GM19468 (cell line): ENCODE results near the gene LAPTM5.

Source experiments
- ATAC-seq: cut with Tn5 transposase; IDR thresholded peaks from one replicate; pipeline ENCODE4 v1.9.1; 2021; ENCODE audit warnings: mild to moderate bottlenecking, moderate library complexity, moderate number of reproducible peaks; ENCODE audit not compliant: unreplicated experiment; ENCODE audit errors: extremely low read depth

The LAPTM5 gene

GRCh38 chr1:30734106-30734505, 23.5 kb downstream of the LAPTM5 start:
- ATAC-seq = no peak

DNA sequence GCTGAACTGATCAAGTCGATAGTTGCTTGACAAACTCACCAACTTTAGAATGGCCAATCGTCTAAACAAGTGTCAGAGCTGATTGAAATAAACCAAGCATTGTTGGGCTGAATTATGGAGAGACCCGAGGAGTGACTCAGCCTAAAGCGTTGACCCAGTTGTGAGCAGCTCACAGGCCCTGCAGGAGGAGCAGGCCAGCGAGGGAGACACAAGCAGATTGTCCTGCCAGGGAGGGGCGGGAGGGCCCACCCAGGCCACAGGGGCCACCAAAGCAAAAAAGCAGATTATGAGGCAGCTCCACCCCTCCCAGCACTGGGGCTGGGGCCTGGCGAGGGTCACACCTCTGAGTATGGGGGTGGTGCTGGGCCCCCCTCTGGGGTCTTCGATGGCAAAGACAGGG, 24.1 kb downstream of the LAPTM5 start:
- no peak for ATAC-seq

DNA sequence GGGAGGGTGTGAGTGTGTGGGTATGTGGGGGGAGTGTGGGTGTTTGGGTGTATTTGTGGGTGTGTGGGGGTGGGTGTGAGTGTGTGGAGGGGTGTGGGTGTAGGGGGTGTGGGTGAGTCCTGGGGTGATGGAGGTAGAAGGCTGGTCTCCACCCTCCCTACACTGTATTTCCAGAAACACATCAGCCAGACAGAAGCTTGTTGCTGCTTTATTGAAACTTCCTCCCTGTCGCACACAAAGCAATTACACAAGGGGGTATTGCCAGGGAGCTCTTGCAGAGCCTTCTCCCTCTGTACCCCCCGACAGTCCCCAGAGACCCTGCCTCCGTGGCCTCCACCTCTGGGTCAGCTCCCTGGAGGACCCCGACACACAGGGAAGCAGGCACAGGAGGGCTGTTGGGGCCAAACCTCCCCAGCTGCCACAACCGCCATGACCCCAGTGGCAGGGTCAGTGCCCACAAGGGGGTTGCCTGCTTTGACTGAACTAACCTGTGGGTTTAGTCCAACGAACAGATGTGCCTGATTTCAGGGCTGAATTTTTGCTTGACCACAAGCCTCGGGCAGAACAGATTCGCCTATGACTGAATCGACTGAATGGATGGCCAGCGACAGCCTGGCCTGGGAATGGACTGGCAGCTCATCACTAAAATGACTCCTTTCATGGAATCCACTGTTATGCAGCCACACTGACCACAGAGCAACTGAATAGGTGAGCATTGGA, 25.1 kb downstream of the LAPTM5 start:
- ATAC-seq = no peak

DNA sequence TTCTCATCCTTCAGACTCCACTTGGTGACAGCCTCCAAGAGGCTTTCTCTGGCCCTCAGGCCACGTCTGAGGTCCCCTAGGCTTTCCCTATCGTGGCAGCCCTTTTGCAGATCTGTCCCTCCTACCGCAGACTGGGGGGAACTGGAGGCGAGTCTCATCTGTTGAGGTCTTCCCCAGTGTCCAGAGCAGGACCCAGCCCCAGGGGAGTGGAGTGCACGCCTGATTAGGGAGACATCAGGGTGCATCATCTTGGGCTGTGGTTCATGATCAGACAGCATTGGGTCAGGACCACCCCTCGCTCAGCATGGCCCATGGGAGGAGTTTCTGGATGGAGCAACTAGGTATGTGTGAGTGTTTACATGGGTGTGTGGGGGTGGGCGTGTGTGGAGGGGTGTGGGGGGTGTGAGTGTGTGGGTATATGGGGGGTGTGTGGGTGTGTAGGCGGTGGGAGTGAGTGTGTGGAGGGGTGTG, 25.7 kb downstream of the LAPTM5 start:
- ATAC-seq = no peak

- no peak for ATAC-seq
These were observed 26.3 kb downstream of the LAPTM5 start for GRCh38 chr1:30731109-30731805.

DNA sequence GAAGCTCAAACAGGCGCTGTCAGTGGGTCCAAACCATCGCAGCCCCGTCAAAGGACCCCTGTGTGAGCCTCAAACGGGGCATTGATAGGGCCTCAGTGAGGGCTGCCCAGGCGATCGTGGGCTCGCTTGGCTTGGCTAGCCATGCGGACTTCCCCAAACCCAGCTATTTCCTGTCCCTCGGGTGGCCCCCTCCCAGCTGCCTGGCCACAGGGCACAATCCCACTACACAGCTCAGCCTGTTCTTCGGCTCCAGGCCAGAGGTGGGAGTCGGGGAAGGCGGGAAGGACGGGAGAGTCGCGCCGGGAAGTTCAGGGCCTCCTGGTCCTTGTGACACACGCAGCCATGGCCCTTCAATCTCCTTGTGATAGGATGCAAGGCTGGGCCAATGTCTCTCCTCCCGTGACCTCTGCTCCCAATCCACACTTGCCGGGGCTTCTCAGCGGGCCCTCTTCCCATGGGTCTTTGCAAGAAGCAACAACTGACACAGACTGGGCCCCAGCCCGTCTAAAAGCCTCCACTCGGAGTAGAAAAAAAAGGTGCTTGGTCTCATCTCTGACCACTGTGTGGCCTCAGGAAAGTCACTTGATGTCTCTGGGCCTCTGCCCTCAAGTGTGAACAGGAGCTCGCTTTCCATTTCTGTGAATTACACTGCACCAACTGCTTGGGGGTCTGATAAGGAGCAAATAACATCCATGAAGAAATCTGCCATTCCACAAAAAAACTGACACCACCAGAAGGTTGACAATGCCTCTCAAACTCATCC, 27.0 kb downstream of the LAPTM5 start:
- no peak for ATAC-seq

DNA sequence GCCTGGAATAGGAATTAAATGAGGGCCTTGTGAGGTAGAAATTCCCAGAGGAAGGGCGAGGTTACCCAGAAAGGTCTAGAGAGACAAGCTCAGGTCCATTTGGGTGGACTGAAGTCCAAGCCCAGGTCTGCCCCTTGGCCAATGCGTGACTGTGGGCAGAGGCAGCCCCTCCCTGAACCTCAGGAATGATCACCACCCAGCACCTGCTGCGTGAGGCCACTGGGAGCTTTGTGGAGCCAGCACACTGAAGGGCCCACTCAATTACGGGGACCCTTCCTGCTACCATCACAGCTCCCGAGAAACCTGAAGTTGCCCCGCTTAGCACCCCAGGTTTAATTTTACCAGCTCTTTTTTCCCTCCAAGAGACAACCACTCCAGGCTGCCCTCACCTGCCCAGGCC, 27.7 kb downstream of the LAPTM5 start:
- ATAC-seq = no peak

GRCh38 chr1:30728832-30729638, 28.5 kb downstream of the LAPTM5 start:
- no peak for ATAC-seq

DNA sequence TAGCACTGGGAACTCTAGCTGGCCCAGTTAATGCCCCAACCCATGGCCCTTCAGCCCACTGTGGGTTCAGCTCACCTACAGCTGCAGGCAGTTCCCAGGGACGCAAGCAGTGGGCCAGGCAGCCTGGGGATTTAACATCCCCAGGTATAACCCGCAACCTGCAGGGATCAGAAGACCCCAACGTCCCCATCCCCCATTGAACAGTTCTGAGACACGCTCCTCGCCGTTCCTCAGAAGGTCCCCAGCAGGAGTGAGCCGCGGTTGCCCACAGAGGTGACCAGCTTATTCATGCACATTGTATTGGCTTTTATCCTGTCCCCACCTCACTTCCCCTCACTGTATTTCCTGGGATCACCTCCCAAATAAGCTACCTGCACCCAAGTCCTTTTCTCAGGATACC, 29.2 kb downstream of the LAPTM5 start:
- no peak for ATAC-seq

GRCh38 chr1:30727824-30728223, 29.8 kb downstream of the LAPTM5 start:
- ATAC-seq = no peak

- no peak for ATAC-seq
These were observed 30.5 kb downstream of the LAPTM5 start for GRCh38 chr1:30726773-30727684.

- ATAC-seq = no peak
These were observed 31.3 kb downstream of the LAPTM5 start for GRCh38 chr1:30726236-30726635.

DNA sequence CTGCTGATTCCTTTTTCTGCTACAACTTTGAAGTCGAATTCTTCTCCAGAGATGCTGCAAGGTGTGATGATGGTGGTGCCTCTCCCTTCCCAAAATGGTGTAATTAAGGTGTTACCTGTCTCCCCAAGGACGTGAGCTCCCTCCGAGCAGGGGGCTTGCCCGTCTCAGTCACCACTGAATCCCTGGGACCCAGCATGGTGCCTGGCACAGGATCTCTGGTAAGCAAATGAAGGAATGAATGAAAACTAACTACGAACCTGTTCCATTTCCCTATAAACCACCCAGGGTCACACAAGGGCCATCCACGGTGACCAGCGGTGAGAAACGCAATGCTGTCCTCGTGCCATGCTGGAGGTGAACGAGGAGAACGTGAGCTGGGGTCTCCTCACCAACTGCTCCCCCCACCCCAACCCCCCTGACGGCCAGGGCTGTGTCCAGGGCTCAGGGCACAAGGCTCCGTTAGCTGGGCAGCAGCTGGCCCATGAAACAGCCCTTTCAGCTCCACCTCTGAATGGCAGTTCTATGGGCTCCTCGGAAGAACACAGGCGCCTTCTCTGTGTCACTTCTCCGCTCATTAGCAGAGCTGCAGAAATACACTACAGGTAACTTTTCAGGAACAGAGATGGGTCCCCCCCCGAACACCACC, 32.0 kb downstream of the LAPTM5 start:
- ATAC-seq = no peak

- no peak for ATAC-seq
These were observed 32.7 kb downstream of the LAPTM5 start for GRCh38 chr1:30724655-30725421.

- no peak for ATAC-seq
These were observed 33.4 kb downstream of the LAPTM5 start for GRCh38 chr1:30724175-30724574.

DNA sequence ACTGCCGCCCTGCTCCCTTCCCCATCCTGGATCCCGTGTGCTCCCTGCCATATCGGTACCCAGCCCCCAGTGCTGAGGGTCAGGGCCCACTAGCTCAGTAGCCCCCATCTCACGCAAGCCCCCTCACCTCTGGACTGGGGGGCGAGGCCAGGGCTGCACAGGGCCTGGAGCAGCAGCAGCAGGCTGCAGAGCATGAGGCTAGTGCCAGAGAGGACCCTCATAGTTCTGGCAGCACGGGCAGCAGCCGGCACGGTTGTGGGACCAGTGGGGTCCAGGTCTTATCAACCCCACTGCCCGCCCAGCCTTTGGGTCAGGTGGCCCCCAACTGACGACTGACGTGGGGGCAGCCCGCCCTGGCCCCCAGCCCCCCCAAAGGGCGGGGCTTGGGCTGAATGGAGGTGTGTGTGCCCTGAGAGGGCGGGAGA, 34.2 kb downstream of the LAPTM5 start, which contains the start of gene MATN1:
TSS of gene MATN1 (minus strand) at position 255 of the 425 bp plus-strand sequence. CDS start at position 221, 34 bp downstream.
- ATAC-seq = no peak

DNA sequence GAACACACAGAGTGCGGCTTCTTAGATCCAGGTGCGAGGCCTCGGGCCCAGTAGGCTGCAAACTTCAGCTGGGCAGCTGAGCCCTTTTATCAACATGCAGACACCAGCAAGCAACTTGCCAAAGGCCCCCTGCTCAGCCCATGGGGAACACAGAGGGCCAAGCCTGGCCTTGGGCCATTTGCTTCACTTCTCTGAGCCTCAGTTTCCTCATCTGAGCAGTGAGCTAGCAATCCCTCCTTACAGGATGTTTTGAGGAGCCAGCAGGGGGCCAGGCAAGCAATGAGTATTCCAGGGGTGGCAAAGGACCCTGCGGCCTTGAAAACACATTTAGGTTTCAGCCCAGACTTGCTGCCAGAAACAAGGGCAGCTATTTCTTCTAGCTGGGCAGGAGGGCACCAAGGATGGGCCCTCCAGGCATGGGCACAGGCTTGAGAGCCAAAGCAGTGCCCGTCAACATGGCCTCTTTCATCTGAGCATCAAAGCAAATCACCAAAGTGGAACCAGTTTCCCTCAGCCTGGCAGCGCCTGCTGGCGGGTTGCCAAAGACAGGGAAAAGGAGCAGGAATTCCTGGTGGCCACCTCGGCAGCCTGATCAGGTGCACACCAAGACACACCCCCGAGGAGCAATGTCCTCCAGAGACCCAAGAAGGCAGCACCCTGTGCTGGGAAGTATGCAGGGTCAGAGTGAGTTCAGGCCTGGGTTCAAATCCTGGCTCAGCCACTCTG, 35.6 kb downstream of the LAPTM5 start:
- no peak for ATAC-seq
